GM12874 (cell line): Measurements from ENCODE around the gene HTN3.
"Not testable (repeated sequence)": the region's sequence is repeated elsewhere in the genome, so short reads cannot be mapped to it uniquely, and the experiment has no call there.

ENCODE experiments used
- CTCF ChIP-seq: IDR thresholded peaks from 2 replicates; pipeline ENCODE4 v1.5.1; 2011; ENCODE audit warnings: low read depth, mild to moderate bottlenecking, control low read depth, low read length, moderate library complexity; ENCODE audit not compliant: insufficient read depth

The HTN3 gene

DNA sequence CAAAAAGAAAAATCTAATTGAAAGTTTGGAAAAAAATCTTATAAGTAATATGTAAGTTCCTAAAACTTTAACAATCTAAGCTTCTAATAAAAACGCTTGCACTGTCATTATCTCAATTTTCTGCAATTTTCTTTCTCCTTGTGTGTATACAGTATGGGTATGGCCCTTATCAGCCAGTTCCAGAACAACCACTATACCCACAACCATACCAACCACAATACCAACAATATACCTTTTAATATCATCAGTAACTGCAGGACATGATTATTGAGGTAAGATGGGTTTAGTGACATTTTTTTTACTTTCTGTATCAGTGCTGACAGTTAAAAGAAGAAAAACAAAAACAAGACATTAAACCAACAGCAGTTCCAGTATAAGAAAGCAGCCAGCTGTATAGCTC lies 27.5 kb upstream of the HTN3 start:
- TF ChIP-seq CTCF = no peak

- no peak for TF ChIP-seq CTCF
Observed at GRCh38 chr4:70002507-70002906, 25.8 kb upstream of the HTN3 start.

- no peak for TF ChIP-seq CTCF
Observed at GRCh38 chr4:70008771-70009170, 19.5 kb upstream of the HTN3 start.

DNA sequence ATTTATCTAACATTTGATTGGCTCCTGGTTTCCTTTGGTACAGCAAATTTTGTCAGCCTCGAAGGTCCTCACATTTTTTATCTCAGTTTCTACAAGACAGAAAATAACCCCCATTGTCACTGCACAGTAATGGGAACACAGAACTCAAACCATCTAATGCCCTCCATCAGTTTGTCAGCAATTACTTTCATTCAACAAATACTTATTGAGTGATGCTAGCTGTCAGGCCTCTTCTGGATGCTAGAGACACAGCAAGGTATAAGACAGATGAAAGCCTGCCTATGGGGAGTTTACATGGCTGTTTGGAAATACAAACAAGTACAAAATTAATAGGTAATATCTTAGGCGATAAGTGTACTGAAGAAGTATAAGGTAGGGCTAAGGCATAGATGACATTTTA lies 5.0 kb upstream of the HTN3 start:
- TF ChIP-seq CTCF = no peak

GRCh38 chr4:70027011-70027410 lies 1.2 kb upstream of the HTN3 start:
- no peak for TF ChIP-seq CTCF

- no peak for TF ChIP-seq CTCF
Observed at GRCh38 chr4:70041652-70042286, 13.5 kb downstream of the HTN3 start.

DNA sequence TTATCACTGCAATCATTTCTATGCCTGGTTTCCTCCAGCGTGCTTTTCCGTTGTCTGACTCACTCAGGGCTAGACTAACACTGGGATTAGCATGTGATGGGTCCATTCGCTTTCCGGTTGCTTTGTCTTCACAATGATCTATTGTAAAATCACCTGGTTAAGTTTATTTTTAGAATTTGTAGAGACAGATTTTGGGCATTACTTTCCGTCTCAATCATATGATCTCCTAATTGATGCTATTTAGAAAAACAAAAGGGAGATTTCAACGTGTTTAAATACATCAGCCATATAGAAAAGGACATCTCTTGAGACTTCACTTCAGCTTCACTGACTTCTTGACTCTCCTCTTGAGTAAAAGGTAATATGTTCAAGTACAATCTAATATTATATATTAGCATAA lies 21.9 kb downstream of the HTN3 start, which contains the start of gene HTN1:
Gene HTN1, plus strand, starts transcription at position 301 of the 400 bp plus-strand sequence. CDS start 2,639 bp downstream, outside the sequence.
- not testable (repeated sequence) for TF ChIP-seq CTCF

- no peak for TF ChIP-seq CTCF
Observed at GRCh38 chr4:70057651-70058050, 29.4 kb downstream of the HTN3 start.
